ENCODE measurements around the gene STX16. TPM values are rescaled to one million over a fixed set of nuclear protein-coding genes. Genes with fewer than 3 reads are reported as not detected.
"Not testable (repeated sequence)": the region's sequence is repeated elsewhere in the genome, so short reads cannot be mapped to it uniquely, and the experiment has no call there.

The STX16 gene
- polyA plus RNA-seq, 1 experiment = 39.7 TPM

GRCh38 chr20:58638467-58639181 is 12.5 kb upstream of the STX16 start:
- Histone ChIP-seq H3K36me3 (ENCODE audit: control insufficient read depth, insufficient read depth, low read length) (no peaks in the 10 kb centered on the region), H3K27me3 (ENCODE audit: control insufficient read depth, insufficient read depth, low read length) (no peaks in the 10 kb centered on the region), H3K4me3 (ENCODE audit: low read depth, low read length) (no peak overlapping the region)
- CTCF ChIA-PET = interaction anchor here (0.6 to 1.3 kb wide), 3 partner anchors 9 to 10 kb away, joined by 3 to 4 read pairs (median 3); no protein-coding TSS in a partner anchor
- DNase-seq (ENCODE audit: low read depth) = no peak
- TF ChIP-seq, protein P1, sequence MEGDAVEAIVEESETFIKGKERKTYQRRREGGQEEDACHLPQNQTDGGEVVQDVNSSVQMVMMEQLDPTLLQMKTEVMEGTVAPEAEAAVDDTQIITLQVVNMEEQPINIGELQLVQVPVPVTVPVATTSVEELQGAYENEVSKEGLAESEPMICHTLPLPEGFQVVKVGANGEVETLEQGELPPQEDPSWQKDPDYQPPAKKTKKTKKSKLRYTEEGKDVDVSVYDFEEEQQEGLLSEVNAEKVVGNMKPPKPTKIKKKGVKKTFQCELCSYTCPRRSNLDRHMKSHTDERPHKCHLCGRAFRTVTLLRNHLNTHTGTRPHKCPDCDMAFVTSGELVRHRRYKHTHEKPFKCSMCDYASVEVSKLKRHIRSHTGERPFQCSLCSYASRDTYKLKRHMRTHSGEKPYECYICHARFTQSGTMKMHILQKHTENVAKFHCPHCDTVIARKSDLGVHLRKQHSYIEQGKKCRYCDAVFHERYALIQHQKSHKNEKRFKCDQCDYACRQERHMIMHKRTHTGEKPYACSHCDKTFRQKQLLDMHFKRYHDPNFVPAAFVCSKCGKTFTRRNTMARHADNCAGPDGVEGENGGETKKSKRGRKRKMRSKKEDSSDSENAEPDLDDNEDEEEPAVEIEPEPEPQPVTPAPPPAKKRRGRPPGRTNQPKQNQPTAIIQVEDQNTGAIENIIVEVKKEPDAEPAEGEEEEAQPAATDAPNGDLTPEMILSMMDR (IDR thresholded peaks at IDR 0.05; ENCODE audit: insufficient read depth, low read depth, low read length) = no peak
- POLR2A ChIA-PET = no interaction called here

DNA sequence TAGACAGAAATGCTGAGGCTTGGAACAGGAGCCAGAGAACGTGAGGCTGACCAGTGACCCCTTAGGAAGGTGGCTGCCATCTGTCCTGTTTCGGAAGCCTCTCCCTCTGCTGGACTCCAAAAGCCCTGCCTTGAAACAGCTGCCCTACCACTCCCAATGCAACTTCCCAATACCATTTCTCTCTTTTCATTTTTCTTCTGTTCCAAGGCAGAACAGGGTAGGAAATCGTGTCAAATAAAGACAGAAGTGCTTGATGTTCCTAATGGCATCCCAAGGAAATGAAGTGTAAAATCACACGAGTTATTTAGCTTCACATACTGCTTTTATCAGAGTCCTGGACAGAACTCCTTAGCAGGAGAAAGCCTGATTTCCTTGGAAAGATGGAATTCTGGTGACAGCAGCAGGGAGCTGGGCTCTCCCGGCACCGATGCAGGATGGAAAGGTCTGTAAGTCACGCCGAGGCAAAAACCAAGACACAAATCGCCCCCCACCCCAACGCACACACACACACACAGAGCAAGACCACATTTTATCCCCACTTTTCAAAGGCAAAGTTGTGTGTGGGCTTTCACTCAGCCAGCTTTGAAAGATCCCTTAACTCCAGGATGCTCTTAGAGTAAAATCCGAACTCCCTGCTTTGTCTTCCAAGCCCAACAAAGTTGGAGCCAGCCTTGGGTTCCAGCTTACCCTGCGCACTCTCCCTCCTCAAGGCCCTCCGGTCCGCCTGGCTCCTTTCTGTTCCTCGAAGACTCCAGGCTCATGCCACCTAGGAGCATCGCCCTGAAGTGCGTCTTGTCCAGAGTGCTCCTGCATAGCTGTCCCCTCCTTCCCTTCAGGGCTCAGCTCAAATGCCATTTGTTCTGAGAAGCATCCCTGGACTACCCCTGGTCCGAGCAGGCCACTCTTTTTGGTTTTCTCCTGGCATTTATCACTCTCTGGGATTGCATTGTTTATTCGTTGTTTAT is 11.6 kb upstream of the STX16 start:
- H3K36me3 ChIP-seq (ENCODE audit: control insufficient read depth, insufficient read depth, low read length) = no peaks in the 10 kb centered on the region
- ChIA-PET CTCF (interaction anchor here (0.6 to 1.3 kb wide), 4 partner anchors 8 to 10 kb away, joined by 3 to 4 read pairs (median 3); no protein-coding TSS in a partner anchor), POLR2A (interaction anchor here (0.6 kb wide), 1 partner anchor 354 kb away, joined by 4 read pairs; no protein-coding TSS in a partner anchor)
- no peak for DNase-seq (ENCODE audit: low read depth)
- TF ChIP-seq, protein P1 (IDR thresholded peaks at IDR 0.05; ENCODE audit: insufficient read depth, low read depth, low read length) = no peak
- H3K4me3 ChIP-seq (ENCODE audit: low read depth, low read length) = no peak overlapping the region
- H3K27me3 ChIP-seq (ENCODE audit: control insufficient read depth, insufficient read depth, low read length) = no peaks in the 10 kb centered on the region

GRCh38 chr20:58640446-58640845 is 10.6 kb upstream of the STX16 start:
- ChIA-PET CTCF (interaction anchor here (0.7 to 1.2 kb wide), 2 partner anchors 9 to 22 kb away, joined by 3 read pairs; no protein-coding TSS in a partner anchor), POLR2A (no interaction called here)
- TF ChIP-seq, protein P1 (IDR thresholded peaks at IDR 0.05; ENCODE audit: insufficient read depth, low read depth, low read length) = no peak
- Histone ChIP-seq H3K27me3 (ENCODE audit: control insufficient read depth, insufficient read depth, low read length) (no peaks in the 10 kb centered on the region), H3K4me3 (ENCODE audit: low read depth, low read length) (no peak overlapping the region), H3K36me3 (ENCODE audit: control insufficient read depth, insufficient read depth, low read length) (no peaks in the 10 kb centered on the region)
- DNase-seq (ENCODE audit: low read depth) = no peak

DNA sequence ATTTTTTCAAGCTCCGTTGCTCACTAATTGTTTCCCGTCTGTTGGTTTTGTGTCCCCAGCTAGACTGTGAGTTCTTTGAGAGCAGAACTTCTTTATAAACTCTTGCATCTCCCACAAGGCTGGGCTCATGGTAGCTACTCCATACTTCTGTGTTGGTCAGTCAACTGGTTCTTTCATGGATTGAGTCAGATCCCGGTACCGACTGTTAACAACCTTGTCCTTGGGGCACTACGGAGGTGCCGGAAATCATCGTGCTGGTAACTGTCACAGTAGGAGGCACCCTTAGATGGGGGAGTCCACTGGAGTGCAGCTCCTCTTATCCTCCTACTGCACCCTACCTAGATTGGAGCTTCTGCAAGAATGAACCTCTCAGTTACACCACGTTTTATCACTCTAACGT is 8.6 kb upstream of the STX16 start:
- POLR2A ChIA-PET = no interaction called here
- H3K4me3 ChIP-seq (ENCODE audit: low read depth, low read length) = no peak overlapping the region
- DNase-seq (ENCODE audit: low read depth) = no peak
- H3K27me3 ChIP-seq (ENCODE audit: control insufficient read depth, insufficient read depth, low read length) = no peaks in the 10 kb centered on the region
- CTCF ChIA-PET = interaction anchor here (0.8 kb wide), 1 partner anchor 432 kb away, joined by 3 read pairs; no protein-coding TSS in a partner anchor
- TF ChIP-seq, protein P1 (IDR thresholded peaks at IDR 0.05; ENCODE audit: insufficient read depth, low read depth, low read length) = no peak
- H3K36me3 ChIP-seq (ENCODE audit: control insufficient read depth, insufficient read depth, low read length) = no peaks in the 10 kb centered on the region

- CTCF ChIA-PET = interaction anchor here (0.8 kb wide), 1 partner anchor 433 kb away, joined by 3 read pairs; no protein-coding TSS in a partner anchor
- H3K36me3 ChIP-seq (ENCODE audit: control insufficient read depth, insufficient read depth, low read length); H3K27me3 ChIP-seq (ENCODE audit: control insufficient read depth, insufficient read depth, low read length); DNase-seq (ENCODE audit: low read depth); POLR2A ChIA-PET; H3K4me3 ChIP-seq (ENCODE audit: low read depth, low read length): not testable (repeated sequence)
Measured at GRCh38 chr20:58642896-58643295, 8.2 kb upstream of the STX16 start.

All from BJ (cell line).